Activated gamma-delta T cell treated with anti-CD3 and anti-CD28 coated beads, Interleukin-2, amount 50 U/mL, for 16 hours (primary cell): Measurements from ENCODE around the gene FBXL17.
"Not testable (repeated sequence)": the region's sequence is repeated elsewhere in the genome, so short reads cannot be mapped to it uniquely, and the experiment has no call there.

Experiments
- DNase-seq: peaks from one replicate; pipeline ENCODE4 v3.0.0-alpha.2; 2020; ENCODE audit warnings: low read depth

Gene FBXL17

DNA sequence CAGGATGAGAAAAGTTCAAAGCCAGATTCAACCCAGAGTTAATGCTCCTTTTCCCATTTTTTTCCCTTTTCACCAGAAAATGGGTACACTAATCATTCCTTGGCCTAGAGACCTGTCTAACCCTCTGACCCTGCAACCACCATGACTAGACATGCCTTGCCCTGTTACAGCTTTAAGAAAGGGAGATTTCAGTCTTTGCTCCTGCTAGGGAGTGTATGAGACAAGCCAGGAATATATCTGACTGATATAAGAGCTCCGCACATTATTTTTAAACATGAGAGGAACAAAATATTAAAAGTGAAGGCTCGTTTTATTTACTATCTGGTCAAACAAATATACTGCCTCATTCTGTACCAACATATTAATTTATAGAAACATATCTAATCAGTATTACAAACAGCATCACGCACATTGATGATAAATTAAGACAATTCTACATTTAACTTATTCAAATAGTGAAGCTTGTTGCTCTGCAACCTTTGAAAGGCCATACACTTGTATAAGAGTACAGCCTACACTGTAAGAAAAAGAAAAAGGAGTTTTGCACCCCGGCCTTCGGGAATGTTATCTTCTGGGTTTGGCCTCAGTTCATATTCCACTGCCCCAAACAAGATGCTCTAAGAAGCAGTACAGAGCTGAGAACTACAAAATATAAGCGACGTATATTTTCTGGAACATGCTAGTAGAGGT lies 132.7 kb downstream of the FBXL17 start:
- DNase-seq = no peak

DNA sequence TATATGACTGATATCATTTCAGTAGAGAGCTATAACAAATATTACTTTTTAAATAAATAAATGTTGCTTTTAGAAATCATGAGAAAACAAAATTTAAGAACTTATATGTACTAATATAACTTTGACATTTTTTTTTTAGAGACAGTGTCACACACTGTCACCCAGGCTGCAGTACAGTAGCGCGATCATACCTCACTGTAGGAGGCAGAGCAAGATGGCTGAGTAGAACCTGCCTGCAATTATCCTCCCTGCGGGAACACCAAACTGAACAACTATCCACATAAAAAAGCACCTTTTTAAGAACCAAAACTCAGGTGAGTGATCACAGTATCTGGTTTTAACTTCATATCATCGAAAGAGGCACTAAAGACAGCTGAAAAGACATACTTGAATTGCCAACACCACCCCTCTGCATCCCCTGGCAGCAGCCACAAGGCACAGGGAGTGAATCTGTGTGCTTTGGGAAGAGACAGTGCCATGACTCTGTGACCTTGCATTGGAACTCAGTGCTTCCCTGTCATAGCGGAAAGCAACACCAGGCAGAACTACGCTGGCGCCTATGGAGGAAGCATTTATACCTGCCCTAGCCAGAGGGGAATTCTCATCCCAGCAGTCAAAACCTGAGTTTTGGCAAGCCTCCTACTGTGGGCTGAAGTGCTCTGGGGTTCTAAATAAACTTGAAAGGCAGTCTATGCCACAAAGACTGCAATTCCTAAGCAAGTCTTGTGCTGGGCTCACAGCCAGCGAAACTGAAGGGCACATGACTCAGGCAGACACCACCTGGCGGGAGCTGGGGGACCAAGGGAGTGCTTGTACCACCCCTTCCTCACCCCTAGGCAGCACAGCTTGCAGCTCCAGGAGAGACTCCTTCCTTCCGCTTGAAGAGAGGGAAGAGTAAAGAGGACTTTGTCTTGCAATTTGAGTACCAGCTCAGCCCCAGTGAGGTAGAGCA lies 142.7 kb downstream of the FBXL17 start:
- DNase-seq = no peak

DNA sequence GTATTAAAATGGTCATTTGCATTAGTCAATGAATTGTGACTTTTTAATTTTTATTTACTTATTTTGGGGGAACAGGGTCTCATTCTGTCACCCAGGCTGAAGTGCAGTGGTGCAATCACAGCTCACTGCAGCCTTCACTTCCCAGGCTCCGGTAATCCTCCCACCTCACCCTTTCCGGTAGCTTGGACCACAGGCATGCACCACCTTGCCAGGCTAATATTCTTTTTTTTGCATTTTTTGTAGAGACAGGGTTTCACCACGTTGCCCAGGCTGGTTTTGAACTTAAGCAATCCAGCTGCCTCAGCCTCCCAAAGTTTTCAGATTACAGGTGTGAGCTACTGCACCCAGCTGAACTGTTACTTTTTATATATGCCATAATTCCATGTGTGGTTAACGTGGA lies 143.4 kb downstream of the FBXL17 start:
- DNase-seq = no peak

DNA sequence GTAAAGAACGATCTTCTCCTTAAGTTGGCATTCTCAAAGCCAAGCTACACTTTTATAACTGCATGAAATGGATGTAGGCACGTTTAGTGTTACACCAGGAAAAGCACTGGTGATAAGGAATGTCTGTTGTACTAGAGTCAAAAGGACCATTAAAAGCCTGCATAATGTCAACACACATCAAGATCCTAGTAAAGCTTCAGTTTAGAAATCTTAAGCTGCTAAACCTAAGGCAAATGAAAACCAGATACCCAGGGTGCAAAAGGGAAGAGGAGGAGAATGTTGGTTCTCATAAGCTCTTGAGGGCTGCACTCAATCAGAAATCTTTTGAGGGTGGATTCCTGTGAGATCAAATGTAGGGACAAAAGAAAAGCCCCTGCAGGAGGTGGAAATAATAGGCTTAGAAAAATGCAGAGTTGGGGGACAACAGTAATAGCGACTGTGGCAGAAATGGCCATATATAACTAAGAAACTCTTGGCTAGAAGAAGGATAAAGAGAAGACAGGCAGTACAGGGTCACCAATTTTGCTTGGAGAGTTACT lies 148.2 kb downstream of the FBXL17 start:
- DNase-seq = no peak

DNA sequence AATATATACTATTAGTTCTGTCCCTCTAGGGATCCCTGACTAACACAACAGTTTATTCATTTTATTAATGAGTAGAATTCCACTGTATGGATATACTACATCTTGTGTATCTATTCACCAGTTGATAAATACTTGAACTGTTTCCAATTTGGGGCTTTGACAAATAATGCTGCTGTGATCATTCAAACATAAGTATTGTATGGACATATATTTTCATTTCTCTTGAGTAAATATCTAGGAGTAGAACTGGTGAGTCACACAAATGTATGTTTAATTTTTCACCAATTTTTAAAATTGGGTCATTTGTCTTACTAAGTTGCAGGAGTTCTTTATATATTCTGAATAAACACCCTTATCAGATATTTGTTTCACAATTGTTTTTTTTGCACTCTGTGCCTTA lies 149.1 kb downstream of the FBXL17 start:
- DNase-seq = no peak

DNA sequence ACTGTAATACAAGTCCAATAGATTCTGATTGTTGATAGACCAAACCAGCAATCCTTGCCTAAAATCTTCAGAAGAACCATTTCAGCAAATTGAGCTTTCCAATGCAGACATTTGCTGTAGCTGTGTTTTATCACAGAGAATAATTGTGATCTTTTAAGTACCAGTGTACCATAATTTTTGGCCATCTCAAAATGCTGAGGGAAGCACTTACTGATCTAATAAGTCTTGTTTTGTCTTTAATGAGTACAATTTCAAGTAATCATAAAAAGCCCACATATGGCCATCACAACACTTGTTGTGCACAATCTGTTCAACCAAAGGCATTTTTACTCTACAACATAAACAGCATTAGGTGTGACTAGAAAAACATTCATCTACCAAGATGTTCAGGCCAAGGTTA lies 159.9 kb downstream of the FBXL17 start:
- no peak for DNase-seq

DNA sequence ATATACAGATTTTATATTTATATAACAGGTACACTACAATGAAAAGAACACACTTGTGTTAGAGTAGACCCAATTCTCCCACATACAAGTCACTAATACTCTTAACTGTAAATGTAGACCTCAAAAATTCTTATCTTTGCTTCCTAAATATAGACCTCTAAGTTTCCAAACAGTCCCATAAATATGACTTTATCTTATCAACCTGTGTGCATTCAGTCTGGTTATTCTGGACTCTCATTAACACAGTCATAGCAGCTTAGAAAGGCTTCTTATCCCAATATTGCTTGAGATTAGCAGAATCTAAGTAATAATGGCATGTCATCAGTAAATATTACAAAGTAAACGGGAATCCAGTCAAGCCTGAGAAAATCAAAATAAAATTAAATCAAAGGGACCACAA lies 161.1 kb downstream of the FBXL17 start:
- no peak for DNase-seq

DNA sequence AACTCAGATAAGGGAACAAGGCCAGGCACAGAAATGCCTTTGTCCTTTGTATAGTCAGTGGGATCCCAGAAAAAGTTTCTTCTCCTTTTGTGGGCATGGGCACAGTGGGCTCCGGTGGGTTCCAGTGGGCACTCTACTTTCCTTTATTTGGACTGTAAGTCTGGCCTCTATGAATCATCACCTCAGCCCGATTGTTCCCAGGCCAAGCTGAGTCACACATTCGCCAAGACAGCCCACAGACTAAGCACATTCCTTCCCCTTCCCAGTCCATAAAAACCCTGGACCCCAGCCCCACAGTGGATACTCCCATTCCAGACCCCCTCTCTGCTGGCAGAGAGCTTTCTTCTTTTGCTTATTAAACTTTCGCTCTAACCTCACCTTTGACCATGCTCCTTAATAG lies 165.0 kb downstream of the FBXL17 start:
- no peak for DNase-seq

DNA sequence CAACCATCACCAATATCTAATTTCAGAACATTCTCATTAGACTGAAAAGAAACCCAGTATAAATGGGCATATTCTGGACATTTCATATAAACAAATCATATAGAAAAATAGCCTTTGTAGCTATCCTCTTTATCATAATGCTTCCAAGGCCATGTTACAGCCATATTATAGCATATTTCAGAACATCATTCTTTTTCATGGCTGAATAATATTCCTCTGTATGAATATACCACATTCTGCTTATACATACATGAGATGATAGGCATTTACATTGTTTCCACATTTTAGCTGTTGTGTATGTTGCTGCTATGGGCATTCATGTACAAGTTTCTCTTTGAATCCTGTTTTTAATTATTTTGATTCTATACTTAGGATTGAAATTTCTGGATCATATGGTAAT lies 167.0 kb downstream of the FBXL17 start:
- DNase-seq = no peak

DNA sequence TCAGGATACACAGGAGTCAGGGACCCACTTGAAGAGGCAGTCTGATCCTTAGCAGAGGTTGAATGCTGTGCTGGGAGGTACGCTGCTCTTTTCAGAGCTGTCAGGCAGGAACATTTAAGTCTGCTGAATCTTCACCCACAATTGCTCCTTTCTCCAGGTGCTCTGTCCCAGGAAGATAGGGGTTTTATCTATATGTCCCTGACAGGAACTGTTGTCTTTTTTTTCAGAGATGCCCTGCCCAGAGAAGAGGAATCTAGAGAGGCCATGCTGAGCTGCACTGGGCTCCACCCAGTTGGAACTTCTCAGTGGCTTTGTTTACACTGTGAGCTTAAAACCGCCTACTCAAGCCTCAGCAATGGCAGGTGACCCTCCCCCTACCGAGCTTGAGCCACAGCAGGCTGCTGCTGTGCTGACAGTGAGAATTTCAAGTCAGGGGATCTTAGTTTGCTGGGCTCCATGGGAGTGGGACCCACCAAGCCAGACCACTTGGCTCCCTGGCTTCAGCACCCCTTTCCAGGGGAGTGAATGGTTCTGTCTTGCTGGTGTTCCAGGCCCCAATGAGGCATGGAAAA lies 169.0 kb downstream of the FBXL17 start:
- DNase-seq = no peak

DNA sequence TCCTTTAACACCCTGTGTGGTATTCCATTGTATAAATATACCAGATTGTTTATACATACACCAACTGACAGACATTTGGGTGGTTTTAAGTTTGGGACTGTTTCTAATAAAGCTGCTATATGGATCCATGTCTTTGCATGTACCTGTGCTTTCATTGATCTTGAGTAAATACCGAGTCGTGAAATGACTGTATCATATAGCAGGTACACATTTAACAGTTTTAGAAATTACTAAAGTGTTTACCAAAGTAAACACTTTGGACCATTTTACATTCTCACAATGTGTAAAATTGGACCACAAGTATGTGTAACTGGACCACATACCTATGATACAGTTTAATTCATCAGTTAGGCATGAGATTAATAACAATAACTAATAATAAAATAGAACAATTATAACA lies 175.2 kb downstream of the FBXL17 start:
- DNase-seq = no peak

DNA sequence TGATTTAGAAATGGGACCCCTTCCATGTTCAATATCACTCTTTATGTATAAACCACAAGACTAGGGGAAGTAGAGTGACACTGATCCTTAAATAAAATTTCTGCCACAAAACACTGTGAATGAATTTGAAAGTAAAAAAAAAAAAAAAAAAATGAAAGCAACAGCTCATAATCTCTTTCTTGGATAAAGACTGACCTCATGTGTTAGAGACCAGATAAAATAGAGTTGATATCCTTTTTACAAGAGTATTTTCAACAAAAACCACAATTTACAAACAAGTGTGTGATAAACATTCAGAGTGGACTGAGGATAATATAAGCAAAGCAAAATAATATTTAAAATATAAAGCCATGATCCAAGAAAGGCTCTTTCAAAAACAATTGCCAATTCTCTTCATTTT lies 180.2 kb downstream of the FBXL17 start:
- no peak for DNase-seq

DNA sequence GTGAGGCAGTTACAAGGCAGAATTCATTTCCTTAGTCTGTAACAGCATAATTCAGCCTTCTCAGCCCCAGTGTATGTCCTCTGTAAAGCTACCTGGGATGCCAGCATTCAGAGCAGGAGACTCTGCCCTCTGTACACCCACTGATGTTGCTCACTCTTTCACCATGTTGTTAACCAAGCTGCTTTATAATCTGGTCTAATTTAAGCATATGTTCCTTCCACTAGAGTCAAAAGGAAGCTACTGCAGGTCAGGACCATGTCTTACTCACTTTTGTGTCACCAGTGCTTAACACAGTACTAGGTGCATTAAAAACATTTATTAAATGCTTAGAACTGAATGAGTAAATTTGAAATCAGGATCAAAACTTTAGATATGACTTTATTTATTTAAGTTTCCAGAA lies 185.6 kb downstream of the FBXL17 start:
- DNase-seq = no peak

DNA sequence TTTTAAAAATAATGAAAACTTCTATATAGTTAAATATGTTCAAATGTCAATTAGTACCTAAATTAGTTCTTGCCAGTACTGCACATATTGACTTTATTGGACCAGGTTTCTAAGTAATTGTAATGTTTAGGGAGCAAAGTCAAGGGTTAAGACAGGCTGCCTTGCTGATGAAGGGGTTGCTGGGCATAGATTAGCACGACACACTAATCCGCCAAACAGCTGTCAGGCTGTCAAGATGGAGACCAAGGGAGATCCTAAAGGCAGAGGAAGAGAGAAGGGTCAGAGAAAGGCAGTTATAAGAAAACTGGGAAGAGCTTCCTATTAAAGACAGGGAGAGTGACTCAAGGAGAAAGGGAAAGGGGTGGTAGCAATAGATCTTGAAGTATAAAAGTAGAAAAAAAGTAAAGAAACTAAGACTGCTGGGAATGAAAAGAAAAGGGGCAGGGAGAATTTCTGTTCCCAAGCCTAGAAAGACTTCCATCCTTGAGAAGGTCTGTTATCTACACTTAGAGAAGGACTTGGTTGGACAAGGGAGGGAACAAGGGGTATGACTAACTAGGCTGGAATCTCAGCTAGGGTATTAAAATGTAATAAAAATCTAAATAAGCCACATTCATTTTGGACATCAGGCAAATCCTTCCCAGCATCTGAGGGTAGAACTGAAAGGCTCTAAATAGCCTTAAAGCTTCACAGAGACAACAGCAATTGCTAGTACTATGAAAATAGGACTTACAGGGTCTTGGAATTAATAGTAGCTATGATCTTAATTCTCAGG lies 188.7 kb downstream of the FBXL17 start:
- no peak for DNase-seq

DNA sequence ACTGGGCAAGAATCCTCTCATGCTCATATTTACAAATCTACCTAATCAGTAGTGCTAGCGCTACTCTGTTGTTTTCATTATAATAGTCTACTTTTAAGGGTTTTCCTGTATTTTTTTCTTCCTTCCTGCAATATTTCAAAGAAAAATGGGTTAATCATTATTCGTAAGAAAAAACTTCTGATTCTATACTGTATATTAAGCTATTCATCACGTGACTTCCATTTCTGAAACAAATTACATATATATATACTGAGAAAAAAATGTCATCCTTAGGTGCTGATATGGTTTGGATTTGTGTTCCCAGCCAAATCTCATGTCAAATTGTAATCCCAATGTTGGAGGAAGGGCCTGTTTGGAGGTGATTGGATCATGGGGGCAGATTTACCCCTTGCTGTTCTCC lies 197.0 kb downstream of the FBXL17 start:
- no peak for DNase-seq

DNA sequence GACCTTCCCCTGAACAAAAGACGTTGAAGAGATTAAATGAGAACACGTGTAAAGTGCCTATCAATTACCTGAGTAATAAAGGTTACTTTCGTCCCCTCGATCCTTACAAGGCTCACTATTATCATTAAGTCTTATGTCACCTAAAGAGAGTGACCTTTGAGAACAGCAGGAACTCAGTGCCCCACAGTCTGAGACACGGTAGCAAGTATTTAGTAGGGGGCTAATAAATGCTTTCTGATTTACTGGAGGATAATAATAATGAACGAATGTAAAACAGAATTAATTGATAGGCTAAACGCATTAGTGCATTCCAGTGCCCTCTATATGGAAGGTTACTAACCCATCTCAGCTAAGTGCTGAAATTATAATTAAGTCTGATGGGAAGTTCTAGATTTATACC lies 199.9 kb downstream of the FBXL17 start:
- DNase-seq = no peak

DNA sequence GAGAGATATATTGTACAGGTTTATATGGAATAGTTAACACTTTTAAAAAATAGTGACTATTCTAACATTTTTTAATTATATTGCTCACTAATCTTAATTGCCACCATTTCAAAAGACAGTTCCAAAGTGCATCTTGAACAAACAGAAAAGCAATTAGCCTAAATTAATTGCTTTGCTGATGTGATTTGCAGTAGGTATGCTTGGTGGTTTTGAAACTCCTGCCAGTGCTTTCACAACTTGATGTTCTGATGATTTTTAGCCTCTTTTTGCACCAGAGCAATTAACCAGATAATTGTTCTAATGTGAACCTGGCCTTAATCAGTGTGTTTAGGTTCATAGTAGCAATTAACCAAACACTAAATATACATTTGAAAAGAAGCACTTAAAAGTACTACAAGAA lies 207.6 kb downstream of the FBXL17 start:
- DNase-seq = no peak

DNA sequence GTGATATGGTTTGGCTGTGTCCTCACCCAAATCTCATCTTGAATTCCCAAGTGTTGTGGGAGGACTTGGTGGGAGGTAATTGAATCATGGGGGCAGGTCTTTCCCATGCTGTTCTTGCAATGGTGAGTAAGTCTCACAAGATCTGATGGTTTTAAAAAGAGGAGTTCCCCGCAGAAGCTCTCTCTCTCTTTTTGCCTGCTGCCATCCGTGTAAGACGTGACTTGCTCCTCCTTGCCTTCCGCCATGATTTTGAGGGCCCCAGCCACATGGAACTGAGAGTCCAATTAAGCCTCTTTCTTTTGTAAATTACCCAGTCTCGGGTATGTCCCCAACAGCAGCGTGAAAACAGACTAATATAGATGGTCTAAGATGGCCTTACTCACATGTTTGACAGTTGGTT lies 210.1 kb downstream of the FBXL17 start:
- no peak for DNase-seq

DNA sequence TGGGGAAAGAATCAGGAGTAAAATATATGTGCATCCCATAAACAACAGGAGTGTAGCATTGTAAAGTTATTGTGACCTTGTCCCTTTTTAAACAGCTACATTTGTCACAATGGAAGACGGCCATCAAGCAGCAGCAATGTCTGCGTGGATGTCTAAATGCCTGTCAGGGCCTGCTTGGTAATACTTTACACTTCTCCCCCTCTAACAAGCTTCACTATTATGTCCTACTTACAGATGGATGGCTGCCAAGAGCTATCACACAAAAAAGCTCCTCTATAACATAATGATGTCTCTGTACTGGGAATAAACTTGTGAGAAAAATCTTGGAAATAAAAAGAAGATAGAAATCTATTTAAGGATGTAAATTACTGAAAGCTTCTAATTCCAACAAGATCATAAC lies 213.0 kb downstream of the FBXL17 start:
- no peak for DNase-seq

DNA sequence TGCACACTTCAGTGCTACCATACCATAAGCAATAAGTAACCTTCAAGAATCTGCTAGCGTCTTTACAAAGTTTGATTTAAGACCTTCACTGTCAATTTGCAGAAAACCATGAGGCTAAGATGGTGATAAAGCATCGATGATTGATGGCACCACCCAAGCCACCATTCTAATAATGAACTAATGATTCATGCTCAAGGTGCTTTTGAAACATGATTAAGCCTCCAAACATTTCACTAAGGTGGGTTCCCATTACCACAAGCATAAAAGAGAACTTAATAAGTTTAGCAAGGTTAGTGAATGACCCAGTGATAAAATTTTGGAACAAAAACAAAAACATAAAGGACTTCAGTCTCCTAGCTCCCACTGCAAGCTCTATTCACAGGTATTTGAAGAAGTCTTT lies 214.7 kb downstream of the FBXL17 start:
- no peak for DNase-seq

DNA sequence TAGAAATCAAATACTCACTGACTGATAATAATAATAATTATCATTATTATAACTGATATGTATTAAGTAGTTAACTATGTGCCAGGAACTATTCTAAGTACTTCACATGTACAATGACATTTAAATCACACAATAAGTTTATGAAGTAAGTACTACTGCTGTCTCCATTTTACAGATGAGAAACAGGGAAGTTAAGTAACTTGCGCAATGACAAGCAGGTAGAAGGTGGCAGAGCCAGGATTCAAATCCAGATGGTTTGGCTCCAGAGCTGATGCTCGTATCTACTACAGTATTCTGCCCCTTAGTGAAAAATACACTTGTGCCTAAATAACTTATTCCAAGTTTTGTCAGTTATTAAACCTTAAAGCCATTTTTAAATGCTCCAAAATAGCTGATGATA lies 217.3 kb downstream of the FBXL17 start:
- DNase-seq = no peak

DNA sequence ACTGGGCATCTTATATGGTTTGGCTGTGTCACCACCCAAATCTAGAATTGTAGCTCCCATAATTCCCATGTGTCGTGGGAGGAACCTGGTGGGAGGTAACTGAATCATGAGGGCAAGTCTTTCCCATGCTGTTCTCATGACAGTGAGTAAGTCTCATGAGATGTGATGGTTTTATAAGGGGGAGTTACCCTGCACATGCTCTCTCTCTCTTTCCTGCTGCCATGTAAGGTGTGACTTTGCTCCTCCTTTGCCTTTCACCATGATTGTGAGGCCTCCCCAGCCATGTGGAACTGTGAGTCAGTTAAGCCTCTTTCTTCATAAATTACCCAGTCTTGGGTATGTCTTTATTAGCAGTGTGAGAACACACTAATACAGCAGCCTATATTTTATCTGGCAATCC lies 229.0 kb downstream of the FBXL17 start:
- not testable (repeated sequence) for DNase-seq
